ENCODE measurements around the gene PKD1L1.
"Not testable (repeated sequence)": the region's sequence is repeated elsewhere in the genome, so short reads cannot be mapped to it uniquely, and the experiment has no call there.

Gene PKD1L1

DNA sequence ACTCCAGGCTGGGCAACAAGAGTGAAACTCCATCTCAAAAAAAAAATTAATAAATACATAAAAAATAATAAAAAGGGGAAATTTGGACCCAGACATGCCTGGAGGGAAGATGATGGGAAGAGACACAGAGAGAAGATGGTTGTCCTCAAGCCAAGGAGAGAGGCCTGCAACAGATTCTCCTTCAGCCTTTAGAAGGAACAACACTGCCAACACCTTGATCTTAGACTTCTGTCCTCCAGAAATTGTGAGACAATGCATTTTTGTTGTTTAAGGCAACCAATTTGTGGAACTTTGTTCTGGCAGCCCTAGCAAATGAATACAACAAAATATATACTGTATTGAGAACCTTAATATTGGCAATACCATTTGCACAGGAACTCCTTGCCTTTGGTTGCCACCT, 186.1 kb downstream of the PKD1L1 start:
- no peak for DNase-seq

DNA sequence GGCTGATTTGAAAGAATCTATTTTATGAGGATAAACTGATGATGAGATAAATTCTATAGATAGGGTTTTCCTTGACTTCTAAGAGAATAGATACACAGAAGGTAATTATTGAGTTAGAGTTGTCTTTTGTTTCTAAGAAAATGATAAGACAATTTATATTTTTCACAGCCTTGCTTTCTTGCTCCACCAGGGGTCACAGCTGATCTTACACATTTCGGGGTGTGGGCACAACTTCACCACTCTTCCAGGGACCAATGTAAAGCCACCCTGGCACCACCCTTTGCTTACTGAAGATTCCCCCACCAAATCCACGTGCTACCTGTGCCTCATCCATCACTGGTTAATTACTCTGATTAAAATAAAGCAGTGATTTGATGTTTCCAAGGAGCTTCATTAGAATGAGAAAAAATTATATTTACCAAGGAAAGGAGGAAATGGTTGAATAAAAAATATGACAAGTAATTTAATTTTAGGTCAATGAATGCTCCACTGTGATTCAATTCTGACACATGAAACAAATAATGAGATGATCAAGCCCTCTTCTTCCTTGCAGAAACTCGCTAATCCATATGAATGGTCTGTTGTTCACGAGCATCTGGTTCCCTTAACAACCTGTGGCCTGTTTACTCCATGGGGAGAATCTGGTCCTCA, 189.1 kb downstream of the PKD1L1 start:
- DNase-seq = no peak

DNA sequence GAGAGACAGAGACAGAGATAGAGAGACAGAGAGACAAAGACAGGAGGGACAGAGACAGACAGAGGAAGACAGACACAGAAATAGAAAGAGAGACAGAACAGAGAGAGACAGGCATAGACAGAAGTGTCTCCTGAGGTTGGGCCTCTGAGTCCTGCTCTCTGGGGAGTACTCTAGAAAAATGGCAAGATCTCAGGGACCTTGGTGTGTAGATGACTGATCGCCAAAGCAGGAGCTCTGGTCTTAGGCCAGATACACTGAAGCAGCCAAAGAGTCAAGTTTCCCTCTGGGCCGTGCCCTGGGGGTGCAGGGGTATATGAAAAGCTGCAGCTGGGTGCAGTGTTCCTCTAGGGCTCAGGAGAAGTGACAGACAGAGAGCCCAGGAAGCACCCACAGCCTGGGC, 189.7 kb downstream of the PKD1L1 start:
- DNase-seq = no peak

DNA sequence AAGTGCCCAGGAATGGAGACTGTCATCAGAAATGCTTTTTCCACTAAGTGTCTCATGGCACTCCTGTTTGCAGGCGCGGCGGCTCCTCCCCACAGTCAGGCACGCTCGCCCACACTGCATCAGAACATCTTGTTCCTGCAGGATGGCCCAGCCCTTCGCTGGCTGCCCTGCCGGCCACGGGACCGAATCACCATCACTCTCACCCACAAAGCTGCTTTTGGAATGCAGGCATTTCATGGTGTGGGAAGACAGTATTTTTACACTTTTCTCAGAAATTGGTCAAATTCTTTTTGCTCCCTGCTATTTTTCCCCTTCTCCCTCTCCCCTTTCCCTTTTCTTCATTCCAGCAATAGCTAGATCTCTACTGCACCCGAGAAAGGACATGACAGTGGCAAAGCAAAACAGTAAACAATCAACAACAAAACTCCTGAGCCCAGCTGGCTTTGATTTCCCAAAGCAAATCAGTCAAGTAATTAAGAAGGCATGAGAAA, 190.3 kb downstream of the PKD1L1 start:
- DNase-seq = no peak

DNA sequence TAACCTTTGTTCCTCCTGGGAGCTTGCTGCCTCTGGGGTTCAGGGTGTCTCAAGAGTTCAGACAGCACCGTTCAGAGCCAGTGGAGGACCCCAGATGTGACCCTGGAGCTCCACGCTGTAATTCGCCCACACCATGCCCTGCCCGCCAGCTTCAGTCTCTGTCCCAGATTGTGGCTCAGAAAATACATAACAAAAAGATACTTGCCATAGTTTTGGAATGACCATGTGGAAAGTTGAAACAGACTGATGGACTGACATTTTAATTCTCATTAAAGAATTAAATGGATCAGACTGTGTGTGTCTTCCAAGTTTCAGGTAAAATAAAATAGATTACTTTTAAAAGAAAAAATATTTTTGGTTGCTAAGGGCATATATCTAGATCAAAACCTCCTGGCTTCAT, 191.6 kb downstream of the PKD1L1 start:
- DNase-seq = no peak

DNA sequence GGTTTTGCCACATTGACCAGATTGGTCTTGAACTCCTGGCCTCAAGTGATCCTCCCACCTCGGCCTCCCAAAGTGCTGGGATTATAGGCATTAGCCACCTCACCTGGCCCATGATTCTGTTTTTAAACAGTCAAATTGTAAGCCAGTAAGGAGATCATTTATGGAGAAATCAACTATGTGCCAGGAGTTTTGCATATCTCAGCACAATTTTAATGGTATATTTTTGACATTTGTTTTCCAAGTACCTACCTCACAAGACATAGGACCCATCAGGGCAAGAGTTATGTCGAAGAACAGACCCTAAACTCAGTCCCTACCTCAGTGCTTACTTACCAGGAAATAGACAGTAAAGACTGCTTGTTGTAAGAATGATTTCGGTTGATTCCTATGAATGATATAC, 193.0 kb downstream of the PKD1L1 start:
- DNase-seq = no peak

DNA sequence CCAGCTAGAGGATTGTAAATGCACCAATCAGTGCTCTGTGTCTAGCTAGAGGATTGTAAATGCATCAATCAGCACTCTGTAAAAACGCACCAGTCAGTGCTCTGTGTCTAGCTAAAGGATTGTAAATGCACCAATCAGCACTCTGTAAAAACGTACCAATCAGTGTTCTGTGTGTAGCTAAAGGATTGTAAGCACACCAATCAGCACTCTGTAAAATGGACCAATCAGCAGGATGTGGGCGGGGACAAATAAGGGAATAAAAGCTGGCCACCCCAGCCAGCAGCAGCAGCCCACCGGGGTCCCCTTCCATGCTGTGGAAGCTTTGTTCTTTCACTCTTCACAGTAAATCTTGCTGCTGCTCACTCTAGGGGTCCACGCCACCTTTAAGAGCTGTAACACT, 196.5 kb downstream of the PKD1L1 start:
- not testable (repeated sequence) for DNase-seq

DNA sequence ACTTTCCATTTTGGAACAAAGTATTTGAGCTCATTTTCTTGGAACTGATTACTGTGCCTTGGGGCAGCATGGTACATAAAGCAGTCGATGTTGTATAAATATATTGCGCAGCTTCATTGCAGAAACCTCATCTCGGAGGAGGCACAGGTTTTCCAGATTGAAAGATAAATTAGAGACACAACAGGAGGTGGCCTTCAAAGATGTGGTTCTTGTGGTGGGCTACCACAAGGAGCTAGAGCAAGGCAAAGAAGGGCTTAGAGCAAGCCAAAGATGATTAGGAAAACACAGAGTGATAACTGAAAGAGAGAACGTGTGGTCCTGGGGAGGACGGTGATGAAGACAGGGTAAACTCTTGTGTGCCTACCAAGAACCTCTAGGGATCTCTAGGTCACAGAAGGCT, 197.2 kb downstream of the PKD1L1 start:
- no peak for DNase-seq

DNA sequence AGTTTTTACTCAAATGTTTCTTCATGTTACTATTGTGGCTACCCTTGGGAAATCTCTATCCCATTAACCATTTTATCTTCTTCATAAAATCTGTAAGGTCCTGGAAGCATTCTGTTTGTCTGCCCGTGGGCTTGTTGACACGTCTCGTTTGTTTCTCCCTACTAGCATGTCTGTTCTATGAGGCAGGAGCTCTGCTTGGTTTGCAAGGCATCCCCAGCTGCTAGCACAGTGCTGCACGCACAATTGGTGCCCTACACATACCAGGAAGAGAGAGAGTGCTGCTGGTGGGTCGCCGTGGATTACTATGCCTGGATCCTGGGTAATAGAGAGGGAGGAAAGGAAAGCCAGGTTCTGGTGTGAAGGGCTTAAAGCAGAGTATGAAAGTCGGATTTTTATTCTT, 200.2 kb downstream of the PKD1L1 start:
- DNase-seq = no peak

DNA sequence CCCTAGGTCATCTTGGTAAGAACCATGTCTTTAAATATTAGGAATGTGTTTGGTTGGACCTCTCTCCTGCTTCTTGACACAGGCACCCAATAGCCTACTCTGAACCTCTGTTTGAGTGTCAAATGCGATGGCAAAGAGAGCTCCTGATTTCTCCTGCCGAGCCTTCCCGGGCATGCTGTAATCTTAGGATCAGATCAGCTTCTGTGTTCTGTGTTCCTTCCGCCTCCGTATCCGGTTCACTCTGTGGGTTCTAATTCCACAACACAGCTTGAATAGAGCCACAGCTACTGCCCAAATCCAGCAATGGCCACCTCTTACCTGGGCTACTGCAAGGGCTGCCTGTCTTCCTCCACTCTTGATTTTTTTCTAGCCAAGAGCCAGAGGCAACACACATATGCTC, 201.1 kb downstream of the PKD1L1 start:
- DNase-seq = no peak

DNA sequence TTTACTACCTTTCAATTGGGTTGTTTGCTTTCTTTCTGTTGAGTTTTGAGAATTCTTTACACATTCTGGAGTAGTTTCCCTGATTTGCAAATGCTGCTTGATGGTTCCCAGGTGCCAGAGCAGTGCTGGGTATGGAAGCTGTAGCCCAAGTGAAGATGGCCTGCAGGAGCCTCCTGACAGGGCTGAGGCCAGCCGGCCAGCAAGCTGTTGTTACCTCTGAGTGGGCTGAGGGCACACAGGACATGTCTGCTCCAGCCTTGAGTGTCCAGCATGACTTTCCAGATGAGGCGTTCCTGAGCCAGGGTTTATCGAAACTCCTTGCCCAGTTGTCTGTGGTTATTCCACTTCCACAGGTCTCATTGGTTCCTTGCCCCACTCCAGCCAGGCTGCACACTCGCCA, 201.8 kb downstream of the PKD1L1 start:
- no peak for DNase-seq

DNA sequence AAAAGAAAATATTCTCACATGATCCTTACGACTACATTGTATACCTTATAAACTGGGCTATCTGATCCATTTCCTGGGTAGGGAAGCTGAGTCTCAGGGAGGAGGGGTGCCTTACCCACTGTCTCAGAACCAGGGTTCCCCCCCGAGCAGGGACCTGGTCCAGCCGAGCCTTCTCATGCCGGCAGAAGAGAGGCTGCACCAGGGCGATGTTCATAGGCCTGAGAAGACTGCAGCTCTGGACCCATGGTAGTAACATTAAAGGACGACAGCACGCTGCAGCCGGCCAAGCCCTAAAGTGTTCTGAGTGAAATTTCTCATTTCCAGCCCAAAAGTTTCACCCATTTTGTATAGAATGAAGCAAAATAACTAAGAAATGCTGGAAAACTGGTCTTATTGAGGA, 203.4 kb downstream of the PKD1L1 start:
- no peak for DNase-seq

DNA sequence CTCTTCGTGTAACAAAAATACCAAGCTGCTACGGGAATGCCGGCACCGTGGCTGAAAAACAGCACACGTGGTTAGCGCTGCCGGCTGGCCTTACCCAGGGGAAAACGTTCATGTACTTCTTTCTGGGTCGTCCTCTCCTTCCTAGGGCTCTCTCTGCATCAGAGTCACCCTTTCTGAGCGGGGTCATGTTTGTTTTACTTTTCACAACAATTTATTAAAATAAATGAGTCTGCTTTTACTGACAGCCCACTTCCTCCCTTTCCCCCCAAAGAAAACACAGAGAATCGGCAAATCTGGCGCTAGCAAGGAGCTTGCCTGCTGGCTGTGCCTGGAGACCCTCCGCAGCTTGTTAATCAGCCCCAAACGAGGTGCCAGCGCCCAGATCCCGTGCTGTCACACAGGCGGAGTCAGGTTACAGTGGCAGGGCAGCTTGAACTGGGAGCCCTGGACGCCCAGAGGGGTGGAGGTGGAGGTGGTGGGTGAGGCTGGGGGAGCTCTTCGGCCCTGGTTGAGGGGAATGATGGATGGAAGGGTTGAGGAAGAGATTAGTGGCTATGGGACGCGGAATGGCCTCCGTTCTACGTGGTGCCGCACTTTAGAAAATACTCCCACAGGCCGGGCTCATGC, 204.2 kb downstream of the PKD1L1 start:
- DNase-seq = no peak

DNA sequence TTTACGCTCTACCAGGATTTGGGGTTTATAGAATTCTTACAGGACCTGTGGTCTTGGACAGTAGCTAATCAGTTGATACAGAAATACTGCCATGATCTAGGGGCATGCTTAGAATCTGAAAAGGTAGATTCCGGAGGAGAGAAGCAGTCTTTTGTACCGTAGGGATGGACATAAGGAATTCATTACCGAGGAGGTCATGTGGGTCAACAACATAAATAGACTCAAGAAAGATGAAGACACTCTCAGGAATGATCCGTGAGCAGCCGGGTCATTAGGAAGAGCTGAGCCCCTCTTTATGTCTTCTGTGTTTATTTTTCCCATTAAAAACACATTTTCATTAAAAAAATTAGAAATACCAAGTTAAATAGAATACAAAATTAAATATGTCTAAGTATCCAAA, 206.3 kb downstream of the PKD1L1 start:
- DNase-seq = no peak

DNA sequence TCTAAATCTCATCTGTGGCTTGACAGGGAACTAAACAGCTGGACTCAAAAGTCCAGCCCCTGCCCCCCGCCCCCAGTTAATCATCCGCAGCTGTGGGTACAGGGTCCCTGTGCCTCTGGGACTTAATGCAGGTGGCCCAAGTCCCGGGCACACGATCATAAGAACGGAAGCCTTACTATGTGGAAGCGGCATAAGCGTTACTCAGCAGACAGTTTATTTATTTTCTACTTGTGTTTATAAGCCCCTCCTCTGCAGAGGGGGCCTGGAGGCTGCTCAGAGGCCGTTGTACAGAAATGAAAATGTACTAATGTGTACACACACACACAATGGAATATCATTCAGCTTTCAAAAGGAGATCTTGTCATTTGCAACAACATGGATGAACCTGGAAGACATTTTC, 208.4 kb downstream of the PKD1L1 start:
- DNase-seq = no peak

DNA sequence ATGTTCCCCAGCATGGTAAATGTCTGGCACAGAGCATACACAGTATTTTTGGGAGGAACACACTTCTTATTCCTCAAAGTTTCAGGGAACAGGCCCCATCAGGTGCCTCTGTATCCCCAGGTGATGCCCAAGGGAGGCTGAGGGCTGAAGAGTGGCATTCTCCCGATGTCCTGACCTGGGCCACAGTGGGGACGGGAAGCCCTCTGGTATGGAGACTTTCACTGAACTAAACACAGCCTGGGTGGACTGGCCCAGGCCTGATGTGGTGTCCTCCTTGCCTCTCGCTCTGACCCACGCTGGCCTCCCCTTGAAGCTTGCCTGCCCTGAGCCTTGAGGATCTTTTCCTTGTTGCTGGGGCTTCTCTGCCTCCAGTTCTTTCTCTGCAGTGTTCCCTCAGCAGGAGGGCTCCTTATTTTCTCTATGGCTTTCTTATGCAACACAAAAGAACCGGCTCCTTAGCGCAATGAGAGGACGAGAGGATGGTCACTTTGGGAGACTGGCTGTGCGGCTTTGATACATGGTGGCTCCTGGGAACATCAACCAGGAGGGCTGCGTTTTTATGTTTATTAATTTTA, 208.9 kb downstream of the PKD1L1 start:
- no peak for DNase-seq

DNA sequence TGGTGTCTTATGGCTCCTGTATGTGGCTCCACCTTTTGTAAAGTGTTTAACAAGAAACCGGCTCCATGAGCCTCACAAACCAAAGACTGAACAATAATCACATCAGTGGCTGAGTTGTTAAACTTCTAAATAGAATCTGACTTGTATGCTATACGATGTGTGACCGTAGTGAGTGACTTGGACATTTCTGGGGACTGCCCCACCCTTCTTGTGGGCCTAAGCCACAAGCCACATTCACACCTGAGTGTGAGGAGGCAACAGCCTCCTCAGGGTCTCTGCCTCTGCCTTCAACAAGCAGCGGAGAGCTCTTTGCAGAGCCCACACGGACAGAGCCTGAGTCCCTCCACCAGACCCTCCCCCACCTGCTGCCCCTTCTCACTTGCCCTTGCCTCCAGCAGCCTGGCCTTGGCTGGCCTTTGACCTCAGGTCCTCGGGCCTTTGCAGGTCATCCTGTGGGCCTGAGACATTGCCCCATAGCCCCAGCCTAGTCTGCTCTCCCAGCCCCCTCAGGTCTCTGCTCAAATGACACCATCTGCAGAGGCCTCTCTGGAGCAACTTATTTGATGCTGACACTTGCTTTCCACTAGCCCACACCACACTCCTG, 209.6 kb downstream of the PKD1L1 start:
- DNase-seq = no peak

DNA sequence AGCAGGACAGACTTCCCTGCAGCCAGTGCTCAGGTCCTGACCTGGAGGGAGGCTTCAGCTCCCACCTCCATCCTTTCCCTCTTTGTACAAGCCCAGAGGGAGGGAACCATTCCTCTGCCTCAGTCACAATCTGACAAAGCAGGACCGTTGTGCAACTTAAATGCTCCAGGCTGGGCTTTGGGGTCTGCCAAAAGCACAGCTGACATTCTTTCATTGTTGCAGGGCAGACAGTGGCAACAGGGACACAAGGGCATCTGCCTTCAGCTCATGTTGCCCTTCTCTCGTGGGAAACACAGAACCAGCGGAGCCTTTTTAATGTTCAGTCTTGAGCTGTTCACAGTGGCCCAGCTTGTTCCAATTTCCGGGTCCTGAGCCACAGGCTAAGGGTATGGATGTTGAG, 210.7 kb downstream of the PKD1L1 start:
- no peak for DNase-seq

DNA sequence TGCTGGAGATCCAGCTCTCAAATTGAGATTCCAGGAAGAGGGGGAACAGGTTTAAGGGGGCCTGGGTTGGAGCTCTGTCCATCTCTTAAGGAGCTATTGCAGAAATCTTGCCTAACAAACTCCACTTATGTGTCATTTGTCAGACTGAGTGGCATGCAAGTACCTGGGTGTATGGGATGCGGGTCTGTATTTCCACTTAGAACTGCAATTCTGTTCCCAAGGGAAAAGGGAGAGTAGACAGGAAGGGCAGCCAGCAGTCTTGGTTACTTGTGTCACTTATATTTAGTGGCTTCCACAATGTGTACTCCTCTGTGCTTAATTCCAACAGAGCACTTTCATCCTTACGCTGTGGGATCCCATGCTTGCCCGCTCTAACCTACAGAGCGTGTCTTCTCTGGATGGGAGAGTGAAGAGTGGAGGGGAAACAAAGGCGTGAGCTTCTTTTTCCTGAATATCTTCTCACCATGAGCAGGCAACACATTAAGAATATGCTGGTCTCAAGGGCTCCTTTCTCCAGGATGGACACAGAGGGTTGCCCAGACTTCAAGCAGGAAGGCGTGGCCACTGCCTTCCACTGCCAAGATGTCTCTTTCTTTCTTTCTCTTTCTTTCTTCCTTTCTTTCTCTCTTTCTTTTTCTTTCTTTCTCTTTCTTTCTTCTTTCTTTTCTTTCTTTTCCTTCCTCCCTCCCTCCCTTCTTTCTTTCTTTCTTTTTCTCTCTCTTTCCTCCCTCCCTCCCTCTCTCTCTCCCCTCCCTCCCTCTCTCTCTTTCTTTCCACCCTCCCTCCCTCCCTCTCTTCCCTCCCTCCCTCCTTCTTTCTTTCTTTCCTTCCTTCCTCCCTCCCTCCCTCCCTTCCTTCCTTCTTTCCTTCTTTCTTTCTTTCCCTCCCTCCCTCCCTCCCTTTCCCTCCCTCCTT, 212.6 kb downstream of the PKD1L1 start:
- DNase-seq = no peak

DNA sequence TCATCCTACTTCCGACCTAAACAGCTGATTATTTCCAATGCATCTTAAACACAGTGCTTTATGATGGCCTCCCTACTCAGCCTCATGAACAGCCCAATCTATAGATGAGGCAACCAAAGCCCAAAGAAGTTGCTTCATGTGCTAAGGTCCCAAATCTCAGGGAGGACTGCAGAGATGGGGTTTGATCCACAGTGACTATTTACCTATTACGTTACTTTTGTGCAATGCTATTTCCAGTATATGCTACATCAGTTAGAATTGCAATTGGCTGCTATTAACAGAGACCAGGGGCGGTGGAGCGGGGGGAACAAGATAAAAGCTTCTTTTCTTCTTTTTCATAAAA, 213.3 kb downstream of the PKD1L1 start:
- DNase-seq = no peak

DNA sequence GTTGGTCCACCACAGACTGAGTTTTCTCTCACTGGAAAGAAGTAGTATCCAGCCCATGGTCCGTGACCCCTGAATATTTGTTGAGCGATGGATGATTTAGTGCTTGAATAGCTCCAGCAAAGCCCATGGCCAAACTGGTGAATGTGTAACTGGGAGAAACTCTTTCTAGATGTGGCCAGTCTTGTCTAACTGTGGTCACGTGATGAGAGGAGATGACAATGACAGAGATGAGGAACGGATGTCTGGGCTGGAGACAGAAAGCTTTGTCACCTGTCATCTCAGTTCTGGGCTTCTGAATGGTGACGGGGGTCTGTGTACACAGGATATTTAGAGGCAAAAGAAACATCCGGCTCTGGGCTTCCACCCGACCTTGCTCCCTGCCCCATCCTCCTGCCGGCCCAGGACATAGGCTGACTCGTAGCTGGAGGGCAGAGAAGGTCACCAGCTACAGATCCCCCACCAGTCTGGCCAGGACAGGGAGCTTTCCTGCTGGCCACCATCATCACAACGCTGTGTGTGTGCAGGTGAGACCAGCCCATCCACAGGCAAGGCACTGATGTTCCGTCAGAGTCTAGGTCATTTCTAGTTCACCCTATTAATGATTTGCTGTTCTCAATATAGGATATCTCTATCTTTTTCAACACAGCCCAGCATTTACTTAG, 213.8 kb downstream of the PKD1L1 start:
- no peak for DNase-seq

DNA sequence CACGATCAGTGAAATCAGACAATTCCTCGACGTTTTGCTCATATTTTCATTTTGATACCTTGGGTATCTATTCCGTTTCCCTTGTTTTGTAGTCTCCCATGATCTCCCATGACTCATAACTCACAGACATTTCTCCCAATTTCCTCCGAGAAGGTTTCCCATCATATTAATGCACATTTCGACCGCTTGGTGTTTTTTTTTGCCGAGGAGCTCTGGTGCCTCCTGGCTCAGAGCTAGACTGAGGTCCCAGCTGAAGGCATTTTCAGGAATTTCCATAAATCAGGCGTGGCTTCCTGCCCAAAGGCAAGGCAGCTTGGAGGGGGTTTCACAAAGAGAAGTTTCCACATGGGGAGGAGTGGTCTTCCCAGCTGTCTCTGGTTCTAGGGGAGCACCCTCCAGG, 218.1 kb downstream of the PKD1L1 start:
- no peak for DNase-seq
